Muscle of back (tissue), 13 donors: ENCODE data around the gene AP3D1. TPM values are rescaled to one million over a fixed set of nuclear protein-coding genes. Genes with fewer than 3 reads are reported as not detected.
"Not testable (repeated sequence)": the region's sequence is repeated elsewhere in the genome, so short reads cannot be mapped to it uniquely, and the experiment has no call there.

ENCODE experiments used
- DNase-seq, 3 donors: peaks; one replicate each; pipeline versions ENCODE4 v3.0.0 to v3.0.0-alpha.2; 2013
- long read RNA-seq, 9 donors: transcript quantifications; one replicate each; lab custom pipeline, GENCODE V29; 2026
- polyA plus RNA-seq, 10 donors: library from polyadenylated mRNA; unstranded; fragments of 120-200 nt; gene quantifications; one replicate each; pipeline ENCODE4 v1.2.1, GENCODE V29; 2013; ENCODE audit not compliant: insufficient read length in 10 of 10

Gene AP3D1
- 10 to 100 TPM; 52.0 to 77.1 (median 62.3) TPM for polyA plus RNA-seq
- long read RNA-seq, donor 1, partial matches to known transcripts = 0 of 2 reads
- long read RNA-seq, donor 1, other reads (novel, unspliced or antisense) = 0 of 2 reads
- long read RNA-seq, donor 2, full-length matches to known transcripts = 2 of 2 reads
- long read RNA-seq, donor 2, partial matches to known transcripts = 0 of 2 reads
- long read RNA-seq, donor 2, other reads (novel, unspliced or antisense) = 0 of 2 reads
- long read RNA-seq, donor 3 = 0 reads
- long read RNA-seq, donor 4, partial matches to known transcripts = 0 of 2 reads
- long read RNA-seq, donor 4, other reads (novel, unspliced or antisense) = 0 of 2 reads
- long read RNA-seq, donor 5, partial matches to known transcripts = 0 of 3 reads
- long read RNA-seq, donor 5, other reads (novel, unspliced or antisense) = 0 of 3 reads
- long read RNA-seq, donor 6, partial matches to known transcripts = 0 of 1 reads
- long read RNA-seq, donor 6, other reads (novel, unspliced or antisense) = 0 of 1 reads
- long read RNA-seq, donor 7, full-length matches to known transcripts = 1 of 1 reads
- long read RNA-seq, donor 7, partial matches to known transcripts = 0 of 1 reads
- long read RNA-seq, donor 7, other reads (novel, unspliced or antisense) = 0 of 1 reads
- long read RNA-seq, donor 8, partial matches to known transcripts = 0 of 2 reads
- long read RNA-seq, donor 8, other reads (novel, unspliced or antisense) = 0 of 2 reads
- long read RNA-seq, donor 9, partial matches to known transcripts = 0 of 1 reads
- long read RNA-seq, donor 9, other reads (novel, unspliced or antisense) = 0 of 1 reads

- DNase-seq = peak; percentile 99 to 100 (median 100)
Observed at GRCh38 chr19:2151339-2152229, at the start of gene AP3D1. Gene AP3D1 (minus strand): TSS chr19:2151566. CDS start chr19:2151334, 232 bp downstream.

GRCh38 chr19:2200624-2201294 is 49.4 kb upstream of the AP3D1 start:
- DNase-seq = not testable (repeated sequence)

- DNase-seq = no peak
Observed at GRCh38 chr19:2199861-2200623, 48.7 kb upstream of the AP3D1 start.

- DNase-seq = no peak
Observed at GRCh38 chr19:2199215-2199614, 47.8 kb upstream of the AP3D1 start.

GRCh38 chr19:2198317-2198716 is 47.0 kb upstream of the AP3D1 start:
- no peak for DNase-seq

GRCh38 chr19:2197270-2197669 is 45.9 kb upstream of the AP3D1 start:
- DNase-seq = no peak

- DNase-seq = no peak
Observed at GRCh38 chr19:2195914-2196313, 44.5 kb upstream of the AP3D1 start.

- no peak for DNase-seq
Observed at GRCh38 chr19:2195361-2195760, 44.0 kb upstream of the AP3D1 start.

- no peak for DNase-seq
Observed at GRCh38 chr19:2194513-2195078, 43.2 kb upstream of the AP3D1 start.

- no peak for DNase-seq
Observed at GRCh38 chr19:2193807-2194206, 42.4 kb upstream of the AP3D1 start.

GRCh38 chr19:2192862-2193261 is 41.5 kb upstream of the AP3D1 start:
- no peak for DNase-seq

- no peak for DNase-seq
Observed at GRCh38 chr19:2191456-2192310, 40.3 kb upstream of the AP3D1 start.

GRCh38 chr19:2190848-2191455 is 39.6 kb upstream of the AP3D1 start:
- no peak for DNase-seq

GRCh38 chr19:2189880-2190279 is 38.5 kb upstream of the AP3D1 start:
- no peak for DNase-seq

- DNase-seq = no peak
Observed at GRCh38 chr19:2188708-2189385, 37.5 kb upstream of the AP3D1 start.

GRCh38 chr19:2187159-2187558 is 35.8 kb upstream of the AP3D1 start:
- DNase-seq = no peak

- peak; percentile 91 to 95 (median 95) for DNase-seq
Observed at GRCh38 chr19:2186071-2186846, 34.9 kb upstream of the AP3D1 start.
